Activated CD8-positive, alpha-beta memory T cell treated with anti-CD3 and anti-CD28 coated beads, Interleukin-2, amount 50 U/mL, for 1 hour (primary cell): ENCODE results near the gene NEK10.
"Not testable (repeated sequence)": the region's sequence is repeated elsewhere in the genome, so short reads cannot be mapped to it uniquely, and the experiment has no call there.

Experiments
- DNase-seq: peaks from one replicate; pipeline ENCODE4 v3.0.0-alpha.2; 2020; ENCODE audit errors: extremely low read depth

Gene NEK10

GRCh38 chr3:27352047-27352446 lies 17.1 kb downstream of the NEK10 start:
- DNase-seq = no peak

- no peak for DNase-seq
Measured at GRCh38 chr3:27349832-27350231, 19.4 kb downstream of the NEK10 start.

GRCh38 chr3:27345959-27346865 lies 23.0 kb downstream of the NEK10 start:
- no peak for DNase-seq

GRCh38 chr3:27345493-27345892 lies 23.7 kb downstream of the NEK10 start:
- DNase-seq = no peak

- no peak for DNase-seq
Measured at GRCh38 chr3:27345045-27345444, 24.1 kb downstream of the NEK10 start.

- no peak for DNase-seq
Measured at GRCh38 chr3:27344192-27344591, 25.0 kb downstream of the NEK10 start.

GRCh38 chr3:27342267-27342666 lies 26.9 kb downstream of the NEK10 start:
- DNase-seq = no peak

- DNase-seq = no peak
Measured at GRCh38 chr3:27340534-27340933, 28.6 kb downstream of the NEK10 start.

- DNase-seq = no peak
Measured at GRCh38 chr3:27335571-27335970, 33.6 kb downstream of the NEK10 start.

GRCh38 chr3:27333843-27334242 lies 35.3 kb downstream of the NEK10 start:
- no peak for DNase-seq

- not testable (repeated sequence) for DNase-seq
Measured at GRCh38 chr3:27328982-27329762, 40.0 kb downstream of the NEK10 start.

- DNase-seq = no peak
Measured at GRCh38 chr3:27326629-27327545, 42.3 kb downstream of the NEK10 start.

- no peak for DNase-seq
Measured at GRCh38 chr3:27326202-27326601, 43.0 kb downstream of the NEK10 start.

- no peak for DNase-seq
Measured at GRCh38 chr3:27325419-27325818, 43.8 kb downstream of the NEK10 start.

- DNase-seq = no peak
Measured at GRCh38 chr3:27324686-27325085, 44.5 kb downstream of the NEK10 start.

GRCh38 chr3:27323087-27323570 lies 46.1 kb downstream of the NEK10 start:
- DNase-seq = no peak

GRCh38 chr3:27322634-27323033 lies 46.5 kb downstream of the NEK10 start:
- no peak for DNase-seq

- no peak for DNase-seq
Measured at GRCh38 chr3:27319847-27320526, 49.2 kb downstream of the NEK10 start.

- no peak for DNase-seq
Measured at GRCh38 chr3:27319304-27319703, 49.9 kb downstream of the NEK10 start.

- no peak for DNase-seq
Measured at GRCh38 chr3:27317096-27317495, 52.1 kb downstream of the NEK10 start.

GRCh38 chr3:27315003-27315402 lies 54.2 kb downstream of the NEK10 start:
- no peak for DNase-seq
